HepG2 (cell line): Measurements from ENCODE around the gene CCDC148. TPM values are rescaled to one million over a fixed set of nuclear protein-coding genes. Genes with fewer than 3 reads are reported as not detected.

Experiments
- AHDC1 ChIP-seq: sonication (generic); formaldehyde crosslinking; IDR thresholded peaks from 2 replicates; pipeline ENCODE4 v1.5.1; 2020; ENCODE audit warnings: mild to moderate bottlenecking, missing genetic modification reagents, borderline replicate concordance
- ZNF691 ChIP-seq: sonication (generic); formaldehyde crosslinking; IDR thresholded peaks from 2 replicates; pipeline ENCODE4 v1.4.0; 2020; ENCODE audit warnings: missing genetic modification reagents, low read depth, mild to moderate bottlenecking, borderline replicate concordance
- ZNF770 ChIP-seq: sonication (generic); formaldehyde crosslinking; IDR thresholded peaks from 2 replicates; pipeline ENCODE4 v1.5.0; 2020; ENCODE audit warnings: mild to moderate bottlenecking, missing genetic modification reagents
- polyA plus RNA-seq, 8 experiments: library from polyadenylated mRNA; depleted of rRNA in 3 of 8; stranded (reverse) in 7 of 8; unstranded in 1 of 8; fragments of >200 nt; fragmentation: Illumina TruSeq in 4 of 8; extraction: Trizol in 4 of 8; gene quantifications; 2 replicates each; pipeline versions ENCODE4 v1.2.1 to v1.2.3, GENCODE V29; 2011 to 2016; ENCODE audit warnings: low read depth in 4 of 8, missing spikeins in 1 of 8, mixed read lengths in 1 of 8; ENCODE audit not compliant: insufficient read depth in 1 of 8
- total RNA-seq, 5 experiments: library from RNA; depleted of rRNA; stranded (reverse); fragments of >200 nt; fragmentation: Illumina TruSeq; extraction: Trizol; gene quantifications; 2 replicates each; pipeline ENCODE4 v1.2.3, GENCODE V29; 2016; ENCODE audit warnings: low read depth in 1 of 5

The CCDC148 gene
- total and polyA plus RNA-seq, 2 of the 13 experiments (the other 11 are each of a cell fraction or from before 2014, with no cell fraction given), result 0.30 to 0.49 TPM

GRCh38 chr2:158478816-158479215 lies 22.3 kb upstream of the CCDC148 start (continued):
- TF ChIP-seq ZNF770 (CRISPR knock-in tag) (no peak), AHDC1 (CRISPR knock-in tag) (no peak), ZNF691 (no peak)
